ENCODE measurements around the gene TBC1D1.

The TBC1D1 gene

GRCh38 chr4:38177641-38178391, 286.9 kb downstream of the TBC1D1 start:
- Histone ChIP-seq H3K27me3 (replicated peaks; ENCODE audit: control insufficient read depth, insufficient read depth, low read length) (no peaks in the 10 kb centered on the region; the same call in 1 of the 2 replicates), H3K4me3 (replicated peaks; ENCODE audit: low read depth, low read length) (no peak overlapping the region), H3K36me3 (ENCODE audit: control insufficient read depth, insufficient read depth, low read length) (no peaks in the 10 kb centered on the region)
- TF ChIP-seq, protein P1, sequence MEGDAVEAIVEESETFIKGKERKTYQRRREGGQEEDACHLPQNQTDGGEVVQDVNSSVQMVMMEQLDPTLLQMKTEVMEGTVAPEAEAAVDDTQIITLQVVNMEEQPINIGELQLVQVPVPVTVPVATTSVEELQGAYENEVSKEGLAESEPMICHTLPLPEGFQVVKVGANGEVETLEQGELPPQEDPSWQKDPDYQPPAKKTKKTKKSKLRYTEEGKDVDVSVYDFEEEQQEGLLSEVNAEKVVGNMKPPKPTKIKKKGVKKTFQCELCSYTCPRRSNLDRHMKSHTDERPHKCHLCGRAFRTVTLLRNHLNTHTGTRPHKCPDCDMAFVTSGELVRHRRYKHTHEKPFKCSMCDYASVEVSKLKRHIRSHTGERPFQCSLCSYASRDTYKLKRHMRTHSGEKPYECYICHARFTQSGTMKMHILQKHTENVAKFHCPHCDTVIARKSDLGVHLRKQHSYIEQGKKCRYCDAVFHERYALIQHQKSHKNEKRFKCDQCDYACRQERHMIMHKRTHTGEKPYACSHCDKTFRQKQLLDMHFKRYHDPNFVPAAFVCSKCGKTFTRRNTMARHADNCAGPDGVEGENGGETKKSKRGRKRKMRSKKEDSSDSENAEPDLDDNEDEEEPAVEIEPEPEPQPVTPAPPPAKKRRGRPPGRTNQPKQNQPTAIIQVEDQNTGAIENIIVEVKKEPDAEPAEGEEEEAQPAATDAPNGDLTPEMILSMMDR (IDR thresholded peaks at IDR 0.05; ENCODE audit: insufficient read depth, low read length, poor library complexity, severe bottlenecking): no peak
- no peak for DNase-seq (ENCODE audit: extremely low read depth, insufficient read length)

GRCh38 chr4:38178392-38178995, 287.6 kb downstream of the TBC1D1 start:
- no peaks in the 10 kb centered on the region for H3K36me3 ChIP-seq (ENCODE audit: control insufficient read depth, insufficient read depth, low read length)
- TF ChIP-seq, protein P1 (IDR thresholded peaks at IDR 0.05; ENCODE audit: insufficient read depth, low read length, poor library complexity, severe bottlenecking): no peak
- H3K4me3 ChIP-seq (replicated peaks; ENCODE audit: low read depth, low read length): no peak overlapping the region
- peak; percentile 27 for DNase-seq (ENCODE audit: extremely low read depth, insufficient read length)
- H3K27me3 ChIP-seq (replicated peaks; ENCODE audit: control insufficient read depth, insufficient read depth, low read length): no peaks in the 10 kb centered on the region; the same call in 1 of the 2 replicates

GRCh38 chr4:38179690-38180377, 288.9 kb downstream of the TBC1D1 start:
- no peak for DNase-seq (ENCODE audit: extremely low read depth, insufficient read length)
- H3K4me3 ChIP-seq (replicated peaks; ENCODE audit: low read depth, low read length): no peak overlapping the region
- no peaks in the 10 kb centered on the region; the same call in 1 of the 2 replicates for H3K27me3 ChIP-seq (replicated peaks; ENCODE audit: control insufficient read depth, insufficient read depth, low read length)
- H3K36me3 ChIP-seq (ENCODE audit: control insufficient read depth, insufficient read depth, low read length): no peaks in the 10 kb centered on the region
- TF ChIP-seq, protein P1 (IDR thresholded peaks at IDR 0.05; ENCODE audit: insufficient read depth, low read length, poor library complexity, severe bottlenecking): peak; percentile 91

GRCh38 chr4:38180456-38180855, 289.6 kb downstream of the TBC1D1 start:
- Histone ChIP-seq H3K36me3 (ENCODE audit: control insufficient read depth, insufficient read depth, low read length) (no peaks in the 10 kb centered on the region), H3K27me3 (replicated peaks; ENCODE audit: control insufficient read depth, insufficient read depth, low read length) (no peaks in the 10 kb centered on the region; the same call in 1 of the 2 replicates), H3K4me3 (replicated peaks; ENCODE audit: low read depth, low read length) (no peak overlapping the region)
- no peak for DNase-seq (ENCODE audit: extremely low read depth, insufficient read length)
- TF ChIP-seq, protein P1 (IDR thresholded peaks at IDR 0.05; ENCODE audit: insufficient read depth, low read length, poor library complexity, severe bottlenecking): no peak

DNA sequence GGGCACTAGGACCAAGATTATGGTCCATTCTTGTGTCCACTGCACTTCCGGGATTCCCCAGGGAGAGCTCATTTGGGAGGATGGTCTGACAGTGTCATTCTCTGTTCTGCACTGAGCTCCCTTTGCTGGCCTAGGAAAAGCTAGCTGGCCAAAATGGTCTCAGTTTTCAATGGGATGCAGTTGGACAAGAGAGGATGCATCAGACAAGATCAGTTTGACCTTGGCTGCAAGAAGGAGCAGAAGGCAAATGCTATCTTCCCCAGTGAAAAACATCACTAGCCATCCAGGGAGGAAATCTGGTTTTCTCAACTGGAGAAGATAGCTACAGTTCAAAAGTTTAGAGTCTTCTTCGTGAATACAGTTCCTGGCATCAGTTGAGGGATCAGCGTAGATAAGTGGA, 290.4 kb downstream of the TBC1D1 start:
- TF ChIP-seq, protein P1 (IDR thresholded peaks at IDR 0.05; ENCODE audit: insufficient read depth, low read length, poor library complexity, severe bottlenecking): no peak
- DNase-seq (ENCODE audit: extremely low read depth, insufficient read length): no peak

More for the DNA sequence above, 290.4 kb downstream of the TBC1D1 start:
- H3K36me3 ChIP-seq (ENCODE audit: control insufficient read depth, insufficient read depth, low read length): no peaks in the 10 kb centered on the region
- no peak overlapping the region for H3K4me3 ChIP-seq (replicated peaks; ENCODE audit: low read depth, low read length)
- H3K27me3 ChIP-seq (replicated peaks; ENCODE audit: control insufficient read depth, insufficient read depth, low read length): no peaks in the 10 kb centered on the region; the same call in 1 of the 2 replicates
